COLO668 (cell line): ENCODE results near the gene MFSD6.
"Not testable (repeated sequence)": the region's sequence is repeated elsewhere in the genome, so short reads cannot be mapped to it uniquely, and the experiment has no call there.

Source experiments
- DNase-seq: peaks from one replicate; lab custom pipeline; 2025; ENCODE audit not compliant: unreplicated experiment; lab: John Stamatoyannopoulos, UW

Gene MFSD6

GRCh38 chr2:190407662-190408537, at the start of gene MFSD6:
MFSD6 (plus strand) TSS chr2:190408355; CDS start chr2:190436030, 27,675 bp downstream.
- DNase-seq, result peak; percentile 85

GRCh38 chr2:190358655-190359448, 49.3 kb upstream of the MFSD6 start:
- not testable (repeated sequence) for DNase-seq

- DNase-seq, result no peak
These were observed 47.6 kb upstream of the MFSD6 start for GRCh38 chr2:190360561-190360960.

- DNase-seq, result no peak
These were observed 47.2 kb upstream of the MFSD6 start for GRCh38 chr2:190360965-190361364.

- DNase-seq, result no peak
These were observed 46.6 kb upstream of the MFSD6 start for GRCh38 chr2:190361572-190361971.

- DNase-seq, result no peak
These were observed 45.3 kb upstream of the MFSD6 start for GRCh38 chr2:190362894-190363293.

- peak; percentile 41 for DNase-seq
These were observed 42.5 kb upstream of the MFSD6 start for GRCh38 chr2:190365499-190366204.

- no peak for DNase-seq
These were observed 41.9 kb upstream of the MFSD6 start for GRCh38 chr2:190366248-190366753.

- no peak for DNase-seq
These were observed 41.1 kb upstream of the MFSD6 start for GRCh38 chr2:190367091-190367490.

GRCh38 chr2:190369635-190370034, 38.5 kb upstream of the MFSD6 start:
- DNase-seq, result no peak

- no peak for DNase-seq
These were observed 32.1 kb upstream of the MFSD6 start for GRCh38 chr2:190376083-190376482.

GRCh38 chr2:190376591-190377245, 31.4 kb upstream of the MFSD6 start:
- DNase-seq, result no peak

GRCh38 chr2:190378880-190379237, 29.3 kb upstream of the MFSD6 start:
- no peak for DNase-seq

- no peak for DNase-seq
These were observed 28.7 kb upstream of the MFSD6 start for GRCh38 chr2:190379249-190379964.

- DNase-seq, result no peak
These were observed 27.2 kb upstream of the MFSD6 start for GRCh38 chr2:190380962-190381412.

GRCh38 chr2:190382851-190383250, 25.3 kb upstream of the MFSD6 start:
- DNase-seq, result peak; percentile 25

- no peak for DNase-seq
These were observed 20.7 kb upstream of the MFSD6 start for GRCh38 chr2:190387422-190387821.

GRCh38 chr2:190396271-190396670, 11.9 kb upstream of the MFSD6 start:
- no peak for DNase-seq

- no peak for DNase-seq
These were observed 5.1 kb upstream of the MFSD6 start for GRCh38 chr2:190402986-190403603.

GRCh38 chr2:190404487-190404886, 3.7 kb upstream of the MFSD6 start:
- no peak for DNase-seq
